Activated naive CD8-positive, alpha-beta T cell treated with anti-CD3 and anti-CD28 coated beads, Interleukin-2, amount 10 ng/mL, durations not matched to agents 7 days and 5 days (primary cell): ENCODE measurements around the gene MIPEP. TPM values are rescaled to one million over a fixed set of nuclear protein-coding genes. Genes with fewer than 3 reads are reported as not detected.

Experiments used
- ATAC-seq: fragments of 150-1000 bp; cut with Tn5 transposase; one replicate; pipeline ENCODE4 v1.10.0; 2021; ENCODE audit warnings: low read depth, moderate library complexity
- POLR2A ChIA-PET: fragments of 350-600 bp; sonication (Branson Sonifier 250); formaldehyde crosslinking; loops from one replicate; lab custom pipeline; 2021; ENCODE audit warnings: antibody characterized with exemption; lab: Charles Lee
- DNase-seq: peaks from one replicate; pipeline ENCODE4 v3.0.0; 2021
- H3K27ac Mint-ChIP-seq: one replicate; pipeline ENCODE4 v1.8.0; 2022; ENCODE audit warnings: mild to moderate bottlenecking, mixed read lengths
- H3K27me3 Mint-ChIP-seq: one replicate; pipeline ENCODE4 v1.8.0; 2022; ENCODE audit warnings: mild to moderate bottlenecking, moderate library complexity, mixed read lengths
- H3K36me3 Mint-ChIP-seq: one replicate; pipeline ENCODE4 v1.8.0; 2021; ENCODE audit warnings: mild to moderate bottlenecking, mixed read lengths
- H3K4me1 Mint-ChIP-seq: one replicate; pipeline ENCODE4 v1.8.0; 2021; ENCODE audit warnings: mixed read lengths
- H3K4me3 Mint-ChIP-seq: one replicate; pipeline ENCODE4 v1.8.0; 2022; ENCODE audit warnings: mild to moderate bottlenecking, moderate library complexity, mixed read lengths
- H3K9me3 Mint-ChIP-seq: one replicate; pipeline ENCODE4 v1.8.0; 2021; ENCODE audit warnings: mixed read lengths
- total RNA-seq, 2 experiments: library from RNA; stranded (reverse); gene quantifications; one replicate each; pipeline ENCODE4 v1.2.3, GENCODE V29; 2021

The MIPEP gene
- total RNA-seq, 2 experiments from 2014 or later, result 7.1 to 9.4 TPM

GRCh38 chr13:23856008-23856750 lies 33.0 kb downstream of the MIPEP start:
- Mint-ChIP-seq H3K4me3 (no peak overlapping the region), H3K36me3 (peaks cover 7% of the 10 kb centered on the region), H3K27me3 (no peaks in the 10 kb centered on the region), H3K9me3 (no peaks in the 10 kb centered on the region), H3K27ac (no peak overlapping the region), H3K4me1 (peaks cover 9% of the 10 kb centered on the region)
- DNase-seq (no peak), ATAC-seq (no peak)
- POLR2A ChIA-PET, result no interaction called here

- H3K9me3 Mint-ChIP-seq, result no peaks in the 10 kb centered on the region
- no peaks in the 10 kb centered on the region for H3K27me3 Mint-ChIP-seq
These were observed 33.8 kb downstream of the MIPEP start for GRCh38 chr13:23855360-23855759.

GRCh38 chr13:23852351-23852750 lies 36.8 kb downstream of the MIPEP start:
- no peak for ATAC-seq
- no peaks in the 10 kb centered on the region for H3K9me3 Mint-ChIP-seq
- POLR2A ChIA-PET, result no interaction called here
- peaks cover 7% of the 10 kb centered on the region for H3K36me3 Mint-ChIP-seq
- no peak overlapping the region for H3K4me3 Mint-ChIP-seq
- DNase-seq, result no peak
- peaks cover 2% of the 10 kb centered on the region for H3K4me1 Mint-ChIP-seq
- H3K27ac Mint-ChIP-seq, result no peak overlapping the region
- H3K27me3 Mint-ChIP-seq, result no peaks in the 10 kb centered on the region

More at GRCh38 chr13:23855360-23855759, 33.8 kb downstream of the MIPEP start:
- DNase-seq, result no peak
- Mint-ChIP-seq H3K36me3 (peaks cover 7% of the 10 kb centered on the region), H3K4me3 (no peak overlapping the region), H3K4me1 (peaks cover 9% of the 10 kb centered on the region), H3K27ac (no peak overlapping the region)
- POLR2A ChIA-PET, result no interaction called here
- ATAC-seq, result no peak

- no peak overlapping the region for H3K4me3 Mint-ChIP-seq
- H3K36me3 Mint-ChIP-seq, result peaks cover 3% of the 10 kb centered on the region
- POLR2A ChIA-PET, result no interaction called here
- ATAC-seq, result no peak
- H3K9me3 Mint-ChIP-seq, result no peaks in the 10 kb centered on the region
- no peaks in the 10 kb centered on the region for H3K27me3 Mint-ChIP-seq
- H3K4me1 Mint-ChIP-seq, result peaks cover 4% of the 10 kb centered on the region
- H3K27ac Mint-ChIP-seq, result no peak overlapping the region
- DNase-seq, result no peak
These were observed 38.1 kb downstream of the MIPEP start for GRCh38 chr13:23851106-23851505.

- Mint-ChIP-seq H3K27me3 (no peaks in the 10 kb centered on the region), H3K4me3 (no peak overlapping the region), H3K36me3 (peaks cover 2% of the 10 kb centered on the region), H3K4me1 (peaks cover 5% of the 10 kb centered on the region), H3K27ac (no peak overlapping the region), H3K9me3 (no peaks in the 10 kb centered on the region)
- POLR2A ChIA-PET, result no interaction called here
- no peak for DNase-seq
- no peak for ATAC-seq
These were observed 39.1 kb downstream of the MIPEP start for GRCh38 chr13:23850134-23850533.

- ATAC-seq (no peak), DNase-seq (no peak)
- POLR2A ChIA-PET, result no interaction called here
- Mint-ChIP-seq H3K36me3 (peaks cover 2% of the 10 kb centered on the region), H3K4me1 (peaks cover 5% of the 10 kb centered on the region), H3K27me3 (no peaks in the 10 kb centered on the region), H3K27ac (no peak overlapping the region), H3K4me3 (no peak overlapping the region), H3K9me3 (no peaks in the 10 kb centered on the region)
These were observed 39.5 kb downstream of the MIPEP start for GRCh38 chr13:23849670-23850069.

GRCh38 chr13:23848646-23849141 lies 40.5 kb downstream of the MIPEP start:
- H3K4me1 Mint-ChIP-seq, result peaks cover 11% of the 10 kb centered on the region
- ATAC-seq, result no peak
- peaks cover under 1% of the 10 kb centered on the region for H3K36me3 Mint-ChIP-seq
- H3K9me3 Mint-ChIP-seq, result no peaks in the 10 kb centered on the region
- no peak overlapping the region for H3K27ac Mint-ChIP-seq
- H3K4me3 Mint-ChIP-seq, result no peak overlapping the region
- DNase-seq, result no peak
- POLR2A ChIA-PET, result no interaction called here
- H3K27me3 Mint-ChIP-seq, result no peaks in the 10 kb centered on the region

- Mint-ChIP-seq H3K4me3 (no peak overlapping the region), H3K4me1 (peaks cover 14% of the 10 kb centered on the region), H3K9me3 (no peaks in the 10 kb centered on the region), H3K27ac (no peak overlapping the region), H3K36me3 (no peaks in the 10 kb centered on the region), H3K27me3 (no peaks in the 10 kb centered on the region)
- ATAC-seq, result no peak
- POLR2A ChIA-PET, result no interaction called here
- DNase-seq, result no peak
These were observed 41.2 kb downstream of the MIPEP start for GRCh38 chr13:23848019-23848418.

GRCh38 chr13:23847497-23847896 lies 41.7 kb downstream of the MIPEP start:
- H3K4me3 Mint-ChIP-seq, result no peak overlapping the region
- H3K27ac Mint-ChIP-seq, result no peak overlapping the region
- no peak for ATAC-seq
- H3K4me1 Mint-ChIP-seq, result peaks cover 14% of the 10 kb centered on the region
- H3K9me3 Mint-ChIP-seq, result no peaks in the 10 kb centered on the region
- POLR2A ChIA-PET, result no interaction called here
- DNase-seq, result no peak
- H3K36me3 Mint-ChIP-seq, result no peaks in the 10 kb centered on the region
- H3K27me3 Mint-ChIP-seq, result no peaks in the 10 kb centered on the region

GRCh38 chr13:23845105-23845725 lies 44.0 kb downstream of the MIPEP start:
- ATAC-seq (no peak), DNase-seq (no peak)
- Mint-ChIP-seq H3K4me1 (peaks cover 14% of the 10 kb centered on the region), H3K9me3 (no peaks in the 10 kb centered on the region), H3K27me3 (no peaks in the 10 kb centered on the region), H3K36me3 (peaks cover 3% of the 10 kb centered on the region), H3K4me3 (no peak overlapping the region), H3K27ac (no peak overlapping the region)
- POLR2A ChIA-PET, result no interaction called here

GRCh38 chr13:23844132-23844531 lies 45.1 kb downstream of the MIPEP start:
- Mint-ChIP-seq H3K4me1 (peaks cover 14% of the 10 kb centered on the region), H3K4me3 (peak overlapping the region; percentile 11), H3K36me3 (peaks cover 3% of the 10 kb centered on the region), H3K27ac (no peak overlapping the region), H3K9me3 (no peaks in the 10 kb centered on the region), H3K27me3 (no peaks in the 10 kb centered on the region)
- POLR2A ChIA-PET, result no interaction called here
- DNase-seq (no peak), ATAC-seq (no peak)

- Mint-ChIP-seq H3K9me3 (no peaks in the 10 kb centered on the region), H3K27ac (no peak overlapping the region), H3K4me1 (peaks cover 14% of the 10 kb centered on the region), H3K27me3 (no peaks in the 10 kb centered on the region), H3K36me3 (peaks cover 3% of the 10 kb centered on the region), H3K4me3 (no peak overlapping the region)
- ATAC-seq (no peak), DNase-seq (no peak)
- POLR2A ChIA-PET, result no interaction called here
These were observed 45.8 kb downstream of the MIPEP start for GRCh38 chr13:23843436-23843835.

- no peak for ATAC-seq
- no peak overlapping the region for H3K4me3 Mint-ChIP-seq
- POLR2A ChIA-PET, result no interaction called here
These were observed 46.8 kb downstream of the MIPEP start for GRCh38 chr13:23842406-23842805.

More at GRCh38 chr13:23842406-23842805, 46.8 kb downstream of the MIPEP start:
- H3K27me3 Mint-ChIP-seq, result no peaks in the 10 kb centered on the region
- H3K27ac Mint-ChIP-seq, result no peak overlapping the region
- no peak for DNase-seq
- no peaks in the 10 kb centered on the region for H3K9me3 Mint-ChIP-seq
- peaks cover 12% of the 10 kb centered on the region for H3K4me1 Mint-ChIP-seq
- peaks cover 3% of the 10 kb centered on the region for H3K36me3 Mint-ChIP-seq
